HG03460 (cell line): Measurements from ENCODE around the gene ING1.
A peak's percentile ranks its signal among the peaks of the same experiment; 100 is the strongest.
"Not testable (repeated sequence)": the region's sequence is repeated elsewhere in the genome, so short reads cannot be mapped to it uniquely, and the experiment has no call there.

Experiments
- ATAC-seq: cut with Tn5 transposase; IDR thresholded peaks from one replicate; pipeline ENCODE4 v1.9.1; 2021; ENCODE audit not compliant: unreplicated experiment

ING1 gene

DNA sequence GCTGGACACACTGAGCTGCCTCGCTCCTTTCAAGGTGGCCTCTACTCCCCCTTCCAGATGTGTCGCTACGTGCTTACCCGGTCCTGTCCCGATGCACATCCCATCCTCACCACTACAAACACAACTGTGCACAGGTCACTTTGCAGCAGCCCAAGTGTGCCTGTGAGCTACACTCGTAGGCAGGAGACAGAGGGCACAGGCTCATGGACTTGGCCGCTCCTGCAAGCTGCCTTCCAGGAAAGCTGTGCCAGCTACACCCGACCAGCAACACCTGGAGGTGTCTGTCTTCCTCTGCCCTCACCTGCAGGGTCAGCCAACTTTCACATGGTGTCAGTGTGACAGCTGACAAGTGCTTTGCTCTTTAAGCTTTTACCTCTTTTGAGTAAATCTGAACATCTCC lies 23.0 kb upstream of the ING1 start:
- no peak for ATAC-seq

DNA sequence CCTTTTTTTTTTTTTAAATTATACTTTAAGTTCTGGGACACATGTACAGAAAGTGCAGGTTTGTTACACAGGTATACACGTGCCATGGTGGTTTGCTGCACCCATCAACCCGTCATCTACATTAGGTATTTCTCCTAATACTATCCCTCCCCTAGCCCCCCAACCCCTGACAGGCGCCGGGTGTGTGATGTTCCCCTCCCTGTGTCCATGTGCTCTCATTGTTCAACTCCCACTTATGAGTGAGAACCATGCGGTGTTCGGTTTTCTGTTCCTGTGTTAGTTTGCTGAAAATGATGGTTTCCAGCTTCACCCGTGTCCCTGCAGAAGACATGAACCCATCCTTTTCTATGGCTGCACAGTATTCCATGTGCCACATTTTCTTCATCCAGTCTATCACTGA lies 17.7 kb upstream of the ING1 start:
- ATAC-seq, result not testable (repeated sequence)

DNA sequence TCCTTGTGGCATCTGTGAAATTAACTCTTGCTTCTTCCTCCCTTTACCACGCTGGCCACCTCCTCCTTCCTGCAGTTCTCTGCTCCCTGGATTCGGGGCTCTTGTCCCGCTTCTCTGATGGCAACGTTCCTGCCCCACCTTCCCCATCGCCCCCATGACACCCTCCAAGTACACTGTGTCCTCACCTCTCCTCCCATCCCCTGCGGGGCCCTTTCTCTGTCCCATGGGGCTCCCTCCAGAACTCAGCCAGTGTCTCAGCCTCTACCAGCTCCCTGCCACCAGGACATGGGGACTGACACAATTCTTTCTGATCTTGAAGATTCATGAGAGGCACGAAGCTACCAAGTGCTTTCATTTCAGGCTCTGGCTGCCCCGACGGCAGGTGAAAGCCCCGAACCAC lies 16.7 kb upstream of the ING1 start:
- ATAC-seq, result no peak

DNA sequence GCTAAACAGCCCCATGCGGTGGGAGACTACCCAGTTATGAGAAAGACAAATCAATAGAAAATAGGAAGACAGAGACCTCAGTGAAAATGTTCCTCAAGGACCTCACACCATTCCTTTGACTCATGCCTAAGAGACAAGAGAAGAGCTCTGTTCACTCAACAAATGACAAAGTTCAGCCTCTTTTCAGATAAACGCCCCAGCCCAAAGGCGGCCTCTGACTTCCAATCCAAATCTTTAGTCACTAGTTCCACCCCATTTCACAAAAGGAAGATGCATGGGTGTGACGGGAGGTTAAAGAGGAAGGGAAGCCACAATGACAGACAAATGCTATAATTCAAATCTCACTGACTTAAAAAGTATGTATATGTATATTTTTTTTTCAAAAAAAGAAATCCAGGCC lies 15.7 kb upstream of the ING1 start:
- no peak for ATAC-seq

DNA sequence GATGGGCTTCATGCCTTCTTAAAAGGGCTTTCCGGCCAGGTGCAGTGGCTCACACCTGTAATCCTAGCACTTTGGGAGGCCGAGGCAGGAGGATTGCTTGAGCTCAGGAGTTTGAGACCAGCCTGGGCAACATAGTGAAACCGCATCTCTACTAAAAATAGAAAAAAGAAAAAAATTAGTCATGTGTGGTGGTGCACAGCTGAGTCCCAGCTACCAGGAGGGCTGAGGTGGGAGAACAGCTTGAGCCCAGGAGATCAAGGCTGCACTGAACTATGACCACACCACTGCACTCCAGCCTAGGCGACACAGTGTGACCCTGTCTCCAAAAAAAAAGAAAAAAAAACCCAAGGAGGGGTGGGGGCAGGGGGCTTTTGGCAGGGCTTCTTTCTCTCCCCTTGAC lies 14.8 kb upstream of the ING1 start:
- no peak for ATAC-seq

DNA sequence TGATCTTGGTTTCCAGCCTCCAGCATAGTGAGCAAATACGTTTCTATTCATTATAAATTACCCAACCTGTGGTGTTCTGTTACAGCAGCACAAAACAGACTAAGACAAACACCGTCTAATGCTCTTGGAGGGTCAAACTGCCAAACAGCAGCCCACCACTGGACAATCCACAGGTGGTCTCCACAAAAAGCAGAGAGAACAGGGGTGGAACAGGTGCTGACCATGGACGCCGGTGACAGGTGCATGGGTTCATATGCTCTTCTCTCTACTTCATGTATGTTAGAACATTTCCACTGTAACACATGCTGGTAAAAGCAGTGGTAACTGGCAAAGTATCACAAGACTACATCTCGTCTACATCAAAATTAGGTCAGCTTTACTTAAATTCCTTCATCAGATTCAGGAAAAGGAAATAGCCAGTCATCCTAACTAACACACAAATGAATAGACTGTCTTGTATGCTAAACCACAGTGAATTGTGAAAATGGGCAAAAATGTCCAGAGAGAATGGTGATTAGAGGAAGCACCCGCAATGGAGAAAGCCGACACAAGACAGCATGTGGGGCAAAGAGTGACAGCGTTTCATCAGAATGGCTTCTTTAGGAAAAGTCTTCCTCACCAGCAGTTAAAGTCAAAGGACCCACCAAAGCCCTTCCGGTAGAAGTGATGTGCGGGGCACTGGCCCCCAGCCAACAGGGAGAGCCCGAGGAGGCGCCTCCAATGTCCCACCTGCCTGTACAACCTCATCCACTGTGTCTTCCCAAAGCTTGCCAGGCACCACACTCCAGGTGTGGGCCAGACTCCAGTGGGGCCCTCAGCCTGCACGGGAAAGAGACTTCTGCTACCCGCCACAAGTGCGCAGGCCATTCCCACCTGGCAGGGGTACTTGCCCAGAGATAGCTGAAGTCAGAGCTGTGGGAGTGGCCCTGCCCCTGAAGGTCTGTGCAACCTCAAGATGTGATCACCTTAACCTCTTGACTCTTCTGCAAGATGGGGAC lies 14.1 kb upstream of the ING1 start:
- ATAC-seq, result no peak

DNA sequence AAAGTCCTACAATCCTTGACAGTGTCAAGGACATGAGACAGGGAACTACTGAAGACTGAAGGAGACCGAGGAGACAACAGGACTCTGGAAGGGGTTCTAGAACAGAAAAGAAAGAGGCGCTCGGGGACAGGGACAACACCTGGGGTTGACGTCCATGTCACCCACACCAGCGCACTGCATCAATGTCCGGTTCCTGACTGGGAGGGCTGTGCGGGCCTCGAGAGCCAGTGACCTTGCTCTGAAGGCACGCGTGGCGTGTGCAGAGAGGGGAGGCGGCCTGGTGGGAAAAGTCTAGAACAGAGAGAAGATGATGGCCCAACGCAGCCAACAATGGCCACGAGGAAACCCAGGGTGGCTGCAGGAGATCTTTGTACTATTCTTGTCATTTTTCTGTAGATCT lies 13.3 kb upstream of the ING1 start:
- no peak for ATAC-seq

DNA sequence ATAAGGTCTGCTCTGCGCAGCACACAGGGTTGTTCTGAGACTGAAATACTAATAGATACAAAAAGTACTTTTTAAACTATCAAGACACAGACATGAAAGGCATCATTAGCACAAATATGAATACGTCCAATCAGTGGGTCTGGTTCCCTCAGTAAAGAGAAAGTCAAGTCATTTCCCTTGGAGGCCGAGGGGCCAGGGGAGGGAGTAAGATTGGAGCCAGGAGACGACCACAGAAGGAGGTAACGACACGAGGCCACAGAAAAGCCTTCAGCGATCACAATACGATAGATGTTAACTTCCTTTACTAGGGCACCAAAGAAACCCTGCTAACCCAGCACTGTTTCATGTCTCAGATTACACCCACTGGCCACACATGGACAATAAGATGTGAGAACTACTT lies 12.9 kb upstream of the ING1 start:
- ATAC-seq, result no peak

DNA sequence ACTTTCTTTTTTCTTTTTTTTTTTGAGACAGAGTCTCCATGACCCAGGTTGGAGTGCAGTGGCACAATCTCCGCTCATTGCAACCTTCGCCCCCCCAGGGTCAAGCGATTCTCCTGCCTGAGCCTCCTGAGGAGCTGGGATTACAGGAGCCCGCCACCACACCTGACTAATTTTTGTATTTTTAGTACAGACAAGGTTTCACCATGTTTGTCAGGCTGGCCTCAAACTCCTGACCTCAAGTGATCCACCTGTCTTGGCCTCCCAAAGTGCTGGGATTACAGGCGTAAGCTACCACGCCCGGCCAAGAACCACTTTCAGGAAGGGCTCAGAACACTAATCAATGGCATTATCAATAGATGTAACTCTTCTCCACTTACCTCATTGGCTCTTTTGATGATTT lies 12.4 kb upstream of the ING1 start:
- not testable (repeated sequence) for ATAC-seq

DNA sequence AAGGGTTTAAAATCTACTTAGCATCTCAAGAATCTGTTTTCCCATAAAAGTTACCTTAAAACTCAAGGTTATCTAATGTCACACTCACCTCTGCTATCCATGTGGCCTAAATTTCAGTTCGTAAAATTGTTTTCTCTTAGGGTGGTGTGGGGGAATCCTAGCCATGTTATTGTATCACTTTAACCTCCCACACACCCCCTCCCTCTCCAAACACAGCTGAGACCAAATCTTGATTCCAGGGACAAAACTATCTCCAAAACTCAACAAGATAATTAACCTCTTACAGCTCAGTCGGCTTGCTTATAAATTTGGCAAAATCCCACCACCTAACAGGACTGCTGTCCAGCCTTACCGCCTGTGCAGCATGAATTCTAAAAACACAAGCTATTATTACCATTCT lies 11.4 kb upstream of the ING1 start:
- ATAC-seq, result no peak

DNA sequence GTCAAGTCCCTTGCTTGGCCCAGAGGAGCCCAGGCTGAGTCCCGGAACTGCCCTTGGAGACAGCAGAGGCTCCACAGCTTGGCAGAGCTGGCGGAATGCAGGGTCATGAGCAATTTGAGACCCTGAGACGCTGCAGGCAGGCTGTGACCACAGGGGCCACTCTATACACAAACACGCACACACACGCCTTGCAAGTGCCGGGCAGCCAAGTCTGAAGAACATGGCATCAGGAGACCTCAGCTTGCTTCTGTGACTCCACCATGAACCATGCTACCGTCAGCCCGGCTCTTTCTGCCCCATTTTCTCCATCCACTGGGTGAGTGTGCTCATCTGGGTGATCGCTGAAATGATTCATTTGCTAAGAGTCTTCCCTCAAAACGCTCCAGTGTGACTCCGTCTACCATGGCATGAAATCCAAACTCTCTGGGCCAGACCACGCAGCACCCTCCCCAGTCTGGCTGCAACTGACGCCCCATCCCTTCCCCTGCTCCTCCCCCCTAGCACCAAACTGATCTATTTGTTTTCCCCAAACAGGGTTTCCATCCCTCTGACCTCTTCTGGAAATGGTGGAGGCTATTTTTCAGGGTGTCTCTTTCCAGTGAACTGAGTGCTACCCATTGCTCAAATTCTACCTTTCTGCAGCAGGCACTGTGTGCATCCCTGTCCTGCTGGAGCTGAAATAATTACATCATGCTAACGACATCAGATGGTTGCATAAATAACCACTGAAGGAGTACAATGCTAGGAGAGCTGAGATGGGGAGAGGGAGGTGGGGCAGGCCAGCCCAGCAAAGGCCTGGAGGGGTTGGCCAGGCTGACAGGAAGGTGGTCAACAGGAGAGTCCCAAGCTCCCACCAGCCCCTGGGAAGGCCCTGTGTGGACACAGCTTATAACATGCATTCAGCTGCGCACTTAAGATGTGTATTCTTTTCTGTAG lies 10.6 kb upstream of the ING1 start:
- ATAC-seq, result no peak

DNA sequence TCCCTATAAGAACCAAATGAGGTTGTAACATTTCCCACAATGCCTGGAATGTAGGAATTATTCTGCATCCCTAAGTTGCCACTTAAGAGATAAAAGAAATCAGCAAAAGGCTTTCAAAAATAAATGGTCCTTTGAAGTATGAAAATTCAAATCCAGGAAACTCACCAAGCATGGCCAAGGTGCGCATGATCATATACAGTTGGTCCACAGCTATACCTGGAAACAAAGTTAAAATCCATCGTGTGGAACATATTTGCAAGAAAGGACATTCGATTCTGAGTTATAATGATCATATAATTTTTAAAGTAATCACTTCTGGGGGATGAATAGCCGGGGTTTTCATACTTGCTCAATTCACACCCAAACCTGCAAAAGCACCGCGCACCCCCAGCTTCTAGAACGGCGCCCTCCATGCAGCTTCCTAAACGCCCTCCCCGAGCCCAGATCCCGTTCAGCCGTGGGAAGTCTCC lies 8.1 kb upstream of the ING1 start:
- ATAC-seq, result no peak

DNA sequence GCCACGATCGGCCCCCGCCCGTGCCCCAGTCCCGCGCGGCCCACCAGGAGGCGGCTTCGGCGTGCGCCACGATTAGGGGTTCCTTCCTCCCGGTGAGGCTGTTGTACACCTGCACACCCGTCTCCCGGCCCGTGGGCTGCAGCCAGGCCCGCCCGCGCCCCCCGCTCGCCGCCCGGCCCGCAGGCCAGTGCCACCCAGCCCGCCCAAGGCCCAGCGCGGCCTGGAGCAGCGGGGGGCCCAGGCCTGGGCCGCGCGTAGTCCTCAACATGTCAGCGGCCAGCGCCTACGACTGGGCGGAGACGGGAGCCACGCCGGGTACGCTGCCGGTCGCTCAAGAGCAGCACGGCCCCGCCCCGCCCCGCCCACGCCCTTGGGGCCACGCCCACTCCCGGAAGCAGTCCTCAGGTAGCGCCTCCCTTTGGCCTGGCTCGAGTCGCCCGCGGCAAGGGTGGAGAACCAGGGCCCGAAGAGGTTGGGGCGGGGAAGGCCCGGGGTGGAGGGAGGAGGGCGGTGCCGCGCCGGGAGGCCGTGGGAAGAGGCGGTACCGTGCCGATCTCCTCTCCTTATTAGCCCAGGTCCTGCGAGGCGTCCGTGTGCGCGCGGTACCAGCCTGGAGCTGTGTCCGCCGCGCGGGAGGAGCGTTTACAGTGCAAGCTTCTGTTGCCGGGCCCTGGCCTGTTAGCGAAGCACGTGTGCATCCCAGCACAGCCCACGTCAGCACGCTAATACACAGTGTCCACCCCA lies 7.5 kb upstream of the ING1 start, which contains the start of gene CARS2:
TSS of gene CARS2 (minus strand) at position 291 of the 744 bp plus-strand sequence. CDS start at position 268, 23 bp downstream.
- ATAC-seq, result peak; percentile 92

DNA sequence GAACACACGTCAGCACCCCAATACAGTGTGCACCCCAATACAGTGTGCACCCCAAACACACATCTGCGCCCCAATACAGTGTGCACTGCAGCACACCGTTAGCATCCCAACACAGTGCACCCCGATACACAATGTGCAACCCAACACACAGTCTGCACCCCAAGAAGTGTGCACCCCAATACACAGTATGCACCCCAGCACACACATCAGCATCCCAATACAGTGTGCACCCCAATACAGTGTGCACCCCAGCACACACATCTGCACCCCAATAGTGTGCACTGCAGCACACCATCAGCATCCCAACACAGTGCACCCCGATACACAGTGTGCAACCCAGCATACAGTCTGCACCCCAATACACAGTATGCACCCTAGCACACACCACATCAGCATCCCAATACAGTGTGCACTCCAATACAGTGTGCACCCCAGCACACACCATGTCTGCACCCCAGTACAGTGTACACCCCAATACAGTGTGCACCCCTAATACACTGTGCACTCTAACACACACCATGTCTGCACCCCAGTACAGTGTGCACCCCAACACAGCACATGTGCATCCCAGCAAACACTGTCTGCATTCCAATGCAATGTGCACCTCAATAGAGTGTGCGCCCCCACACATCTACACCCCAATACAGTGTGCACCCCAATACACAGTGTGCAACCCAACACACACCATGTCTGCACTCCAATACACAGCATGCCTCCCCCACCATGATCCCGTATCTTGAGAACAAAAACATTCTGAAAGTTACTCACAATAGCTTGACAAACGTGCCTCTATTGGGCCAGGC lies 6.7 kb upstream of the ING1 start:
- ATAC-seq, result peak; percentile 1

DNA sequence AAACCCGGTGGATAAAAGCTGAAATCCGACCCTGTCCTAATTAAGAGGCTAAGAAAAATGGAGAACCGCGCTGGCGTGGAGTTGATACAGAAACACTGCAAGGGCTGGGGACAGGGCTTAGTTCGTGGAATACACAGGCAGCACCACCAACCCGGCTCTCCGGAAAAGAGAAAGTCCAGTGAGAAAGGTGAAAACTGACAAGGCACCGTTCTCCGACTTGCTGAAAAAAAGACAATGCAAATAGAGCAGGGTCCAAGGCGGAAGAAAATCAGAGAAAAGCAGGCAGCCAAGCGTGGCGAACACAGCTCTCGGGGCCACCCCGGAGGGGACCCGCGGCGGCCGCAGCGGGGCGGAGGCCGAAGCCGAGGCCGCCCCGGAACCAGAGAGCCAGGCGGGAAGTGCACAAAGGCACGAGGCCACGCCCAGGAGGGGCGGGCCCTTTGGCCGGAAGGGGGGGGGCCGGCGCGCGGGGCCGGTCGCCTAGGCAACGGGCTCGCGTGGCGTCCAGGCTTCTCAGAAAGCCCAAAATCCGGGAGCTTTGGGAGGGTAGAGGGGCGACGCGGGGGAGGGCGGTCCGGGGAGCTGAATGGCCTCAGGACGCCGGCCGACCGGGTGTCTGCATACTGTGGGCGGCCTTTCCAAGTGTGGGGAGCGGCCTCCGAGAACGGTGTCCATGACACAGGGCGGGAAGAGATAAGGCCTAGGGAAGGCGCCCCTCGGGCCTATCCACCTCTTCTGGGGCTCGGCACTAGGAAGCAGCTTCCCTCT lies 1.2 kb upstream of the ING1 start:
- ATAC-seq, result peak; percentile 27

DNA sequence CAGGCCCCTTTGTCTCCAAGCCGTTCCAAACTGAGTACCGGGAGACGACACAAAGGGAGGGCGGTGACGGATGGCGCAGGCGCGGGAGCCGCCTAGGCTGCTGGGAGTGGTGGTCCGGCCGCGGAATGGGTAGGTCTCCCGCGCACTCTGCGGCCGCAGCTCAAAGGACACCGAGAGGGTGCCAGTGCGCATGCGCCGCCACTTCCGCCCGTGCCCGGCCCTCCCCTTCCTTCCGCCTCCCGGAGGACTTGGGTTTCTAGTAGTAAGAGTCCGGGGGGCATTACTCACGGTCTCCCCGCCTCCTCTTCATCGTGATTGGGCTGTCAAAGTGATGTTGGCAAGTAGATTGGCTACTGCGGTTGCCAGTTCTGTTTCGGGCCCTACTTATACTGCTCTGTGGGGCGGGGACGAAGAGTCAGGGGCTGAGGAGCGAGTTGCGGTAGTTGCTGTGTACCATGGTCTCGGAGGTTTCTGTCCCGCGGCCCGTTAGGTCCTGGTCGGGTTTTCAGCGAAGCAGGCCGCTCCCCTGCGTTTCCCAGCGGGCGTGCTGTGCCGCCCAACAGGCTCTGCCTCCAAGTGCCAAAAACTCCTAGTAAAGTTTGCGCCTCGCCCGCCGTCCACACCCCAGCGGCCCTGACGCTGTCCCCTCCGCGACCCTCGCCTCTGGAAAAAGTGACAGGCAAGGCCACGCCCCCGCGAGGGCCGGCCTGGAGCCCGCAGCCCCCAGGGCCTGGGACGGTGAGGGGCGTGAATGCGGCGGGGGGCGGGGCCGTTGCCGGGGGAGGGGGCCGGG lies 455 bp upstream of the ING1 start:
- ATAC-seq, result peak; percentile 50

DNA sequence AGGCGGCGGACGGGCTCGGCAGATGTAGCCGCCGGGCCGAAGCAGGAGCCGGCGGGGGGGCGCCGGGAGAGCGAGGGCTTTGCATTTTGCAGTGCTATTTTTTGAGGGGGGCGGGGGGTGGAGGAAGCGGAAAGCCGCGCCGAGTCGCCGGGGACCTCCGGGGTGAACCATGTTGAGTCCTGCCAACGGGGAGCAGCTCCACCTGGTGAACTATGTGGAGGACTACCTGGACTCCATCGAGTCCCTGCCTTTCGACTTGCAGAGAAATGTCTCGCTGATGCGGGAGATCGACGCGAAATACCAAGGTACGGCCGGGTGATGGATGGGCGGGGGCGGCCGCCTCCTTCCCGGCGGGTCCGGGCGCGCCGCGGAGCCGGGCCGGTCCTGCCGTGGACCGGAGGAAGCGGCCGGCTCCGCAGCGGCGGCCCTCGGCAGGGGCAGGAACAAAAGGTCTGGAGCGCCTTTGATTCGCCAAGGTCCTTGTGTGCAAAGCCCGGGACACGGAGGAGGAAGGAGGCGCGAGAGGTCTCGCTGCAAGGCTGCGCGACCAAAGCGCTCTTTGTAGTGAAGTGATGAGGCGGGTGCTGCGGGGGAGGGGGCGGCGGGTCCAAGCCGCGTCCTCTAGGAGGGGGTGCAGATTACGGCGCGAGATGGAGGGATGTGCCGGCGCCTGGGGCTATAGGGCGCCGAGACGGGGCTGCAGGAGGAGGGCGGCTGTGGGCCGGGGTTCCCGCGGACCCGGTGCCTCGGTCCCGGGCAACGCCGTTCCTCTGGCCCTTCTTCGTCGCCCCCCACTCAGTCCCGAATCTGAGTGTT lies 689 bp downstream of the ING1 start:
- ATAC-seq, result no peak
